GM21447 (cell line): ENCODE measurements around the gene ARHGAP44.
"Not testable (repeated sequence)": the region's sequence is repeated elsewhere in the genome, so short reads cannot be mapped to it uniquely, and the experiment has no call there.

Experiments
- ATAC-seq: cut with Tn5 transposase; IDR thresholded peaks from one replicate; pipeline ENCODE4 v1.9.1; 2021; ENCODE audit not compliant: unreplicated experiment

ARHGAP44 gene

GRCh38 chr17:12815642-12816141 lies 26.4 kb downstream of the ARHGAP44 start:
- ATAC-seq: peak; percentile 100

- no peak for ATAC-seq
These were observed 32.2 kb downstream of the ARHGAP44 start for GRCh38 chr17:12821376-12821940.

GRCh38 chr17:12826431-12826830 lies 37.1 kb downstream of the ARHGAP44 start:
- ATAC-seq: no peak

- no peak for ATAC-seq
These were observed 41.5 kb downstream of the ARHGAP44 start for GRCh38 chr17:12830777-12831247.

GRCh38 chr17:12831839-12832238 lies 42.5 kb downstream of the ARHGAP44 start:
- ATAC-seq: no peak

GRCh38 chr17:12839042-12839441 lies 49.7 kb downstream of the ARHGAP44 start:
- no peak for ATAC-seq

GRCh38 chr17:12842936-12843335 lies 53.6 kb downstream of the ARHGAP44 start:
- no peak for ATAC-seq

GRCh38 chr17:12850996-12851395 lies 61.7 kb downstream of the ARHGAP44 start:
- no peak for ATAC-seq

GRCh38 chr17:12851901-12852435 lies 62.7 kb downstream of the ARHGAP44 start:
- ATAC-seq: no peak

GRCh38 chr17:12853921-12854320 lies 64.6 kb downstream of the ARHGAP44 start:
- no peak for ATAC-seq

GRCh38 chr17:12856416-12856815 lies 67.1 kb downstream of the ARHGAP44 start:
- ATAC-seq: no peak

- no peak for ATAC-seq
These were observed 68.3 kb downstream of the ARHGAP44 start for GRCh38 chr17:12857592-12857991.

- no peak for ATAC-seq
These were observed 70.2 kb downstream of the ARHGAP44 start for GRCh38 chr17:12859520-12859919.

GRCh38 chr17:12865769-12866168 lies 76.5 kb downstream of the ARHGAP44 start:
- ATAC-seq: no peak

- no peak for ATAC-seq
These were observed 76.9 kb downstream of the ARHGAP44 start for GRCh38 chr17:12866244-12866643.

- no peak for ATAC-seq
These were observed 78.4 kb downstream of the ARHGAP44 start for GRCh38 chr17:12867726-12868125.

GRCh38 chr17:12873415-12874125 lies 84.3 kb downstream of the ARHGAP44 start:
- not testable (repeated sequence) for ATAC-seq

GRCh38 chr17:12877953-12878669 lies 88.8 kb downstream of the ARHGAP44 start:
- no peak for ATAC-seq

GRCh38 chr17:12879096-12879495 lies 89.8 kb downstream of the ARHGAP44 start:
- not testable (repeated sequence) for ATAC-seq

- no peak for ATAC-seq
These were observed 94.2 kb downstream of the ARHGAP44 start for GRCh38 chr17:12883472-12883871.

- ATAC-seq: no peak
These were observed 97.8 kb downstream of the ARHGAP44 start for GRCh38 chr17:12887088-12887487.
